Endothelial cell (in vitro differentiated cells): ENCODE data around the gene ATXN3. TPM values are rescaled to one million over a fixed set of nuclear protein-coding genes. Genes with fewer than 3 reads are reported as not detected.

Experiments used
- DNase-seq: peaks from one replicate; pipeline ENCODE4 v3.0.0; 2021; ENCODE audit warnings: low spot score
- H3K27ac Mint-ChIP-seq: one replicate; pipeline ENCODE4 v1.8.0; 2021; ENCODE audit warnings: mixed read lengths, inconsistent platforms; ENCODE audit not compliant: unreplicated experiment
- H3K27me3 Mint-ChIP-seq: one replicate; pipeline ENCODE4 v1.8.0; 2021; ENCODE audit warnings: mild to moderate bottlenecking, moderate library complexity, mixed read lengths, inconsistent platforms; ENCODE audit not compliant: unreplicated experiment
- H3K36me3 Mint-ChIP-seq: one replicate; pipeline ENCODE4 v1.8.0; 2021; ENCODE audit warnings: mild to moderate bottlenecking, low read depth, mixed read lengths, inconsistent platforms; ENCODE audit not compliant: unreplicated experiment
- H3K4me1 Mint-ChIP-seq: one replicate; pipeline ENCODE4 v1.8.0; 2021; ENCODE audit warnings: mild to moderate bottlenecking, mixed read lengths, inconsistent platforms; ENCODE audit not compliant: unreplicated experiment
- H3K4me3 Mint-ChIP-seq: one replicate; pipeline ENCODE4 v1.8.0; 2021; ENCODE audit warnings: mild to moderate bottlenecking, mixed read lengths, inconsistent platforms; ENCODE audit not compliant: unreplicated experiment
- H3K9me3 Mint-ChIP-seq: one replicate; pipeline ENCODE4 v1.8.0; 2021; ENCODE audit warnings: mixed read lengths, inconsistent platforms; ENCODE audit not compliant: unreplicated experiment
- long read RNA-seq: library from polyadenylated mRNA; unstranded; transcript quantifications from one replicate; pipeline ENCODE4 v2.0.0, GENCODE V29; 2020; ENCODE audit not compliant: unreplicated experiment
- total RNA-seq: library from RNA; stranded (reverse); fragmentation: NEBNext Ultra II Directional; extraction: Animal tissue kit (Norgen Biotek cat#: 25700); gene quantifications from one replicate; pipeline ENCODE4 v1.2.1, GENCODE V29; 2021; ENCODE audit not compliant: unreplicated experiment
- TF ChIP-seq, protein P1 (sequence below): fragments of 200-600 bp; sonication (generic); IDR thresholded peaks from one replicate; pipeline ENCODE4 v1.5.0; 2021; ENCODE audit warnings: antibody characterized with exemption; ENCODE audit not compliant: unreplicated experiment

Gene ATXN3
- total RNA-seq: 32.7 TPM
- long read RNA-seq, full-length matches to known transcripts: 11 of 16 reads
- long read RNA-seq, partial matches to known transcripts: 2 of 16 reads
- long read RNA-seq, other reads (novel, unspliced or antisense): 3 of 16 reads

- H3K36me3 Mint-ChIP-seq: no peaks in the 10 kb centered on the region
- peak; percentile 91 for DNase-seq
- peaks cover 30% of the 10 kb centered on the region for H3K4me1 Mint-ChIP-seq
- peak within 1 kb of the TSS; percentile 97 for H3K4me3 Mint-ChIP-seq
- peaks cover 7% of the 10 kb centered on the region for H3K27me3 Mint-ChIP-seq
- no peaks in the 10 kb centered on the region for H3K9me3 Mint-ChIP-seq
- peak within 1 kb of the TSS; percentile 93 for H3K27ac Mint-ChIP-seq
- TF ChIP-seq, protein P1, sequence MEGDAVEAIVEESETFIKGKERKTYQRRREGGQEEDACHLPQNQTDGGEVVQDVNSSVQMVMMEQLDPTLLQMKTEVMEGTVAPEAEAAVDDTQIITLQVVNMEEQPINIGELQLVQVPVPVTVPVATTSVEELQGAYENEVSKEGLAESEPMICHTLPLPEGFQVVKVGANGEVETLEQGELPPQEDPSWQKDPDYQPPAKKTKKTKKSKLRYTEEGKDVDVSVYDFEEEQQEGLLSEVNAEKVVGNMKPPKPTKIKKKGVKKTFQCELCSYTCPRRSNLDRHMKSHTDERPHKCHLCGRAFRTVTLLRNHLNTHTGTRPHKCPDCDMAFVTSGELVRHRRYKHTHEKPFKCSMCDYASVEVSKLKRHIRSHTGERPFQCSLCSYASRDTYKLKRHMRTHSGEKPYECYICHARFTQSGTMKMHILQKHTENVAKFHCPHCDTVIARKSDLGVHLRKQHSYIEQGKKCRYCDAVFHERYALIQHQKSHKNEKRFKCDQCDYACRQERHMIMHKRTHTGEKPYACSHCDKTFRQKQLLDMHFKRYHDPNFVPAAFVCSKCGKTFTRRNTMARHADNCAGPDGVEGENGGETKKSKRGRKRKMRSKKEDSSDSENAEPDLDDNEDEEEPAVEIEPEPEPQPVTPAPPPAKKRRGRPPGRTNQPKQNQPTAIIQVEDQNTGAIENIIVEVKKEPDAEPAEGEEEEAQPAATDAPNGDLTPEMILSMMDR: no peak
Observed at GRCh38 chr14:92106143-92106926, at the start of gene ATXN3. Gene ATXN3 (minus strand): TSS chr14:92106582. CDS start chr14:92106552, 30 bp downstream.

GRCh38 chr14:92154283-92154942 lies 48.0 kb upstream of the ATXN3 start:
- H3K4me1 Mint-ChIP-seq: peaks cover 5% of the 10 kb centered on the region
- H3K27me3 Mint-ChIP-seq: no peaks in the 10 kb centered on the region
- H3K4me3 Mint-ChIP-seq: no peak overlapping the region
- no peak for DNase-seq
- TF ChIP-seq, protein P1: no peak
- no peak overlapping the region for H3K27ac Mint-ChIP-seq
- no peaks in the 10 kb centered on the region for H3K9me3 Mint-ChIP-seq
- peaks cover 20% of the 10 kb centered on the region for H3K36me3 Mint-ChIP-seq

- Mint-ChIP-seq H3K36me3 (peaks cover 18% of the 10 kb centered on the region), H3K27ac (no peak overlapping the region)
Observed at GRCh38 chr14:92153581-92153980, 47.2 kb upstream of the ATXN3 start.

DNA sequence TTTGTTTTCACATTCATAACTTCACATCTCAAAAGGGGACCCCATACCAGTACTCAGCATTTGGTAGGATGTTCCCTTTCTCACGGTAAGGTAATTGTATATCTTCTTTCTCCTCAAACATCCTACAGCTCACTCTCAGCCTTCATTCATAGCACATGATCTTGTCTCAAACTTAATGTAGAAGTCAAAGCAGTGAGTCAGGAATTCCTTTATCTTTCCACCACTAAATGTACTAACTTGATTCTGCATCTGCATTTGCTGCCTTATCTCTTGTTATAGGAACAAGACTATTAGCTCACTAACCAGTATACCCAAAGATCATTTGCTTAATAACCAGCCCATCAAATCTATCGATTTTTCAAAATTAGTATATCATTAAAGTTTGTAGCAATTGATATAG lies 38.3 kb upstream of the ATXN3 start:
- Mint-ChIP-seq H3K4me1 (no peaks in the 10 kb centered on the region), H3K9me3 (no peaks in the 10 kb centered on the region), H3K27ac (no peak overlapping the region), H3K27me3 (no peaks in the 10 kb centered on the region), H3K36me3 (peaks cover 18% of the 10 kb centered on the region), H3K4me3 (no peak overlapping the region)
- TF ChIP-seq, protein P1: no peak
- DNase-seq: no peak

More at GRCh38 chr14:92153581-92153980, 47.2 kb upstream of the ATXN3 start:
- no peaks in the 10 kb centered on the region for H3K9me3 Mint-ChIP-seq
- TF ChIP-seq, protein P1: no peak
- H3K27me3 Mint-ChIP-seq: no peaks in the 10 kb centered on the region
- H3K4me1 Mint-ChIP-seq: peaks cover 5% of the 10 kb centered on the region
- no peak overlapping the region for H3K4me3 Mint-ChIP-seq
- DNase-seq: no peak
